OCI-M1 (cell line): ENCODE results near the gene MAD2L1BP.
"Not testable (repeated sequence)": the region's sequence is repeated elsewhere in the genome, so short reads cannot be mapped to it uniquely, and the experiment has no call there.

Experiments used
- DNase-seq: peaks from one replicate; lab custom pipeline; 2025; lab: John Stamatoyannopoulos, UW

MAD2L1BP gene, protein sequence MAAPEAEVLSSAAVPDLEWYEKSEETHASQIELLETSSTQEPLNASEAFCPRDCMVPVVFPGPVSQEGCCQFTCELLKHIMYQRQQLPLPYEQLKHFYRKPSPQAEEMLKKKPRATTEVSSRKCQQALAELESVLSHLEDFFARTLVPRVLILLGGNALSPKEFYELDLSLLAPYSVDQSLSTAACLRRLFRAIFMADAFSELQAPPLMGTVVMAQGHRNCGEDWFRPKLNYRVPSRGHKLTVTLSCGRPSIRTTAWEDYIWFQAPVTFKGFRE

DNA sequence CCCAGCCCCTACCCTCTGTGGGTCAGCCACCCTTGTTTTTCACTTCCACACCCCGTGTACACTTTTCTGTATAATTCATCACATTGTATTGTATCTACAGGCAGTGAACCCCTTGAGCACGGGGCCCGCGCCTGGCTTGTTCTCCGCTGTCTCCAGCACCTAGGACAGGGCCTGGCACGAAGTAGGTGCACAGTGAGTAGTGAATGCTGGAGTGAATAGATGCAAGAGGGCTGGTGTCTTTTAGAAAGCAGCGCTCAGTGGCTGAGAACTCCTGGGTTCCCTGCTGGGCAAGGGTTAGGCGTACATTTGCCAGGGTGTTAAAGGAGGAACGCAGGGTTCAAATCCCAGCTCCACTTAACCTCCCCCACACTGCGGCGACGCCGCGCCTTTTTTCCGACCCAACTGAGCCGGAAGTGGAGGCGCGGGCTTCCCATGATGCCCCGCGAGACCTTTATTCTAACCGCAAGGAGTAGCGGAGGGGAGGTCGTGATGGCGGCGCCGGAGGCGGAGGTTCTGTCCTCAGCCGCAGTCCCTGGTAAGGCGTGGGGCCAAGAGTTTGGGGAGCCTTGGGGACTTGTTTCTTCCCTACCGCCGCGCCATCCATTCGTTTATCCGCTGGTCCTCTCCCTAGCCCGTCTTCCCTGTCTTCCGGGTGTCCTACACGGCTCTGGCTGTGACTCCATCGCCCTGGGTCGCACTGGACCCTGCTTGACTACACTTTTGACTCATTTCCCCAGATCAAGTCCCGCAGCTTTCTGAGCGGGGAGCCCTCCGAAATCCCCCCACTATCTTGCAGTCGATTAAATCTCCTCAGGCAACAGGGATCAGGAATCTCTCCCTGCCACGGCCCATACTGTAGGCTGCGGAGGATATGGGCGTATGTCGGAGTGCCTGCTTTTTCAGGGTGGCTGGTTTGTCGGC, at the start of gene MAD2L1BP:
Gene MAD2L1BP, plus strand, starts transcription at position 454 of the 921 bp plus-strand sequence. Its CDS starts 36 bp downstream, at position 490.
- DNase-seq = peak; percentile 96

DNA sequence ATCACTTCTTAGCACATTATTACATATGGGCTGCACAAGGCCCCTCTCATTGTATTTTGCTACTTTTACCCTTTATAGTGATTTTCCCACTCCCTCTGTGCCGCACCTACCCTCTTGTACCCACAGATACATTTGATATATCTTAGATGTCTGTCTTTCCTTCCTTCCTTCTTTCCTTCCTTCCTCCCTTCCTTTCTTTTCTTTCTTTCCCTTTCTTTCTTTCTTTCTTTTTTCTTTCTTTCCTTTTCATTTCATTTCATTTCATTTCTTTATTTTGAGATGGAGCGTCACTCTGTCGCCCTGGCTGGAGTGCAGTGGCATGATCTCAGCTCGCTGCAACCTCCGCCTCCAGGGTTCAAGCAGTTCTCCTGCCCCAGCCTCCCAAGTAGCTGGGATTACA, 47.4 kb upstream of the MAD2L1BP start:
- DNase-seq = no peak

DNA sequence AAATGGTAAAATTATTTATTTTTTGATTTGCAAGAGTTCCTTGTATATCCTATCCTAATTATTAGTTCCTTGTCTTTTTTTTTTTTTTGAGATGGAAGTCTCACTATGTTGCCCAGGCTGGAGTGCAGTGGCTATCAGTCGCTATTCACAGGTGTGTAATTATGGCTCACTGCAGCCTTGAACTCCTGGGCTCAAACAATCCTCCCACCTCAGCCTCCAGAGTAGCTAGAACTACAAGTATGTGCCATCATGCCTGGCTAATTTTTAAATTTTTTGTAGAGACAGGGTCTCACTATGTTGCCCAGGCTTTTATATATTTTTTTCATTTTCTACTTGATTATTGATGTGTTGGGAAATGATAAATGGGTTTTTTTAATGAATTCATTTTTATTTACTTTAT, 46.1 kb upstream of the MAD2L1BP start:
- DNase-seq = not testable (repeated sequence)

DNA sequence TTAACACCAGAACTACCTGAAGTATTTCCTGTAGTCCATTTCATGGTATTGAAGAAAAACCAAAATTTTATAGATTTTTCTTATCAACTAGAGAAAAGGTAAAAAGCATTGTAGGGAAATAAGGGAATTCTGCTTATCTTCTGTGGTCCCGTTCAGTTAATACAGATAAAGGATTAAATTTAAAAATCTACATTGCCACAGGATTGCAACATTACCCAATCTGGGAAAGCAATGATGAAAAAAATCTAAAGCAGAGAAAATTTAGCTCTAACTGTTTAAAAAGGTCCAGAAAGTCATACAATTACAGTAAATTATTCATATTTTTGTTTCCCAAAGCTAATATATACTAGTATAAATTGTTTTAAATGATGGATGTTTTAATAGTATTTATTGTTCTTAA, 41.7 kb upstream of the MAD2L1BP start:
- peak; percentile 24 for DNase-seq

DNA sequence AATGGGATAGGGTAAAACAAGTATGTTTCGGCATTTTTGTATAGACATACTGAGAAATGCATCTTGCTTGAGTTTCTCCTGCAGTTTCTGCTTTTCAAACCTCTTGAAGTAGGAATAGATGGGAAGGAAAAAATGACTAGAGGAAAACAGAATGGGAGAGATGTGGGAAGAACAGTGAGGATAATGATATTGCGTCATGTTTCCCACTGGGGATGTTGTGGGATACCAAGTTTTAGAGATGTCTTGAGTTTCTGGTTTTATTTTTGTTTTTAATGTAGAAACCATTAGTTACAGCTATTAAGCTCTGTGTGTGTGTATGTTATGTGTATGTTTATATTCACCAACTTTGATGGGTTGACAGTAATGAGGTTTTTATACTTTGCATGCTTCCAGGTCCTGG, 35.0 kb upstream of the MAD2L1BP start:
- no peak for DNase-seq

DNA sequence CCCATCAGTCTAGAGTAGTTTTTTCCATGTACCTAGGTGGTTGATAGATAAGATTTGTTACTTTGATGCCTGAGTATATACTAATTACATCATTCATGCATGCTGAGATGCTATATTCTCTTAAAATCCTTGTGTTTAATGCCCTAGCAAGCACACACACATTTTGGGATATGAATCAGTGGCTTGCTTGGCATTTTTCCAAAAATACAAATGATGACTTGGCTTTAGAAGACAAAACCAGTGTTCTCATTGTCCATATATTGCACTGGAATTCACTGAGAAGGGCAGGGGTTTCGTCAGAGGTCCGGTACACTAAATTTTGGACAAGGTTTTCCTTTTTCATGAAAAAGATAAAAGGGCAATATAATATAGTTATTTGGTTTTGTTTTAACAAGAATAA, 31.5 kb upstream of the MAD2L1BP start:
- DNase-seq = peak; percentile 7

DNA sequence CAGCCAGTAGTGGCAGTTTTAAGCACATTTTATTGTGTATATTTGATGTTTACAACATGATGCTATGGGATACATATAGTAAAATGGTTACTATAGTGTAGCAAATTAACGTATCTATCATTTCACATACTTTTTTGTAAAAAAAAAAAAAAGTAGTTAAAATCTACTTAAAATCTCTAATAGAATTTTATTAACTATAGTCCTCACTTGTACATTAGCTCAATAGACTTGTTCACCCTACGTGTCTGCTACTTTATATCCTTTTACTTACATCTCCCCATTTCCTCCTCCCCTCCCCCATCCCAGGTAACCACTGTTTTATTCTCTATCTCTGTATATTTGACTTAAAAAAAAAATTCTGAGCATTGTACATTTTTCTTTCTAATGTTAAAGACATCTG, 29.6 kb upstream of the MAD2L1BP start:
- no peak for DNase-seq

DNA sequence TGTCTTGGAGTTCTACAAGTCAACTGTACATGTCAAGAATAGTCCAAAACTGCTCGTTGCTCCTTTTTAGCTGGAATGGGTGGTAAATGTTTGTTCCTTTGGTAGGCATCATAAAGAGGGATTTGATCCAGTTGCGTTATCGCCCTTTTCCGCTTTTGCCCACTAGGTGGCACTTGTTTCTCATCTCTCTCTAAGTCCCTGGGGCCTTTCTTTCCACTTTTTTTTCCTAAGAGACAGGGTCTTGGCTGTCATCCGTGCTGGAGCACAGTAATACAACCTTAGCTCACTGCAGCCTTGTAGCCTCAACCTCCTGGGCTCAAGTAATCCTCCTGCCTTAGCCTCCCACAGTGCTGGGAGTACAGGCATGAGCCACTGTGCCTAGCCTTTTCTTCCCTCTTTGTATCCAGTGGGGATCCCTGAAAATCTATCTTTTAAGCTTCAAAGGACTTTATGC, 27.3 kb upstream of the MAD2L1BP start:
- DNase-seq = peak; percentile 93

DNA sequence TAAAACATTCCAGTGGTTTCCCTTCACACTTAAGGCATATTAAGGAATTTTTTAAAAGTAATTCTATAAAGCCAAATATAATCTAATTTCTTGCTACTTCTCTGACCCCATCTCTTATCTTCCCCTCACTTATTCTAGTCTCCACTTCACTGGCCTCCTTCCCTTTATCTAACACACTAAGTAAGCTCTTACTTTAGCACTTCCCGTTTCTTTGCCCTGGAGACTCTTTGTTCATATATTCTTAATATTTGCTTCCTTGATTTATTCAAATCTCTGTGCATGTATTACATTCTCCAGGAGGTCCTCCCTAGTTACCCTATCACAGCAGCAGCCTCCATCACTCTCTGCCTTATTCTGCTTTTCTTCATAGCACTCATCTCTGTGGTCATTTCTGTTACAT, 26.8 kb upstream of the MAD2L1BP start:
- peak; percentile 86 for DNase-seq

DNA sequence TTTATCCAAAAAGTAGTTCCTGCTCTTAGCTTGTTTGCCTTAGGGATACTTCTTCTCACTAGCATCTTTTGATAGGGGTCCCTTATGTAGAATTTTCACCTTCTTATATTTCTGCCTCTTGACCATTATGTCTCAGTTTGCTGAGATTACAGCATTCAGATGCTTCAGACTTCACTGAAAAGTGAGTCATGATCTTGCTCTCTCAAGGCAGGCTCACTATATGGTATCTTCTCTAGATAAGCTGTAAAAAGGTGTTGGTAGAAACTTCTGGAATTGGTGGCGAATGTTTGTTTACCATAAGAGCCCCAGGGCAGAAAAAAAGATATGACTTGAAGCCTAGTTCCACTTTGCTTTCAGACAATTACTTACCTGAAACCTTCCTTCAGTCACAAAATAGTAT, 26.2 kb upstream of the MAD2L1BP start:
- DNase-seq = peak; percentile 56

DNA sequence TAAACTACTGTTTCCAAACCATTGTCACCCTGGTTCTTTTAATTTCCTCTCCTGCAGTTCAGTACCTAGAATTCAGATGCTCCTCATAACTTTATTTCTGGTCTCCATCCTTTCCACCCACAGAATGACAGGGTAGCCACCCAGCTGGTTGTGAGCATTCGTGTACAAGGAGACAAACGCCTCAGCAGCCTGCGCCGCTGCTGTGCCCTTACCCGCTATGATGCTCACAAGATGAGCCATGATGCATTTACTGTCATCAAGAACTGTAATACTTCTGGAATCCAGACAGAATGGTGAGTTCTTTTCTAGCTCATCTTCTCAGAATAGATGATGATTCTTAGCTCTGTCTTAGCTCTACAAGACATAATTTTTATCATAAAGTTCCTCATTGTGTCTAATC, 25.2 kb upstream of the MAD2L1BP start:
- no peak for DNase-seq

DNA sequence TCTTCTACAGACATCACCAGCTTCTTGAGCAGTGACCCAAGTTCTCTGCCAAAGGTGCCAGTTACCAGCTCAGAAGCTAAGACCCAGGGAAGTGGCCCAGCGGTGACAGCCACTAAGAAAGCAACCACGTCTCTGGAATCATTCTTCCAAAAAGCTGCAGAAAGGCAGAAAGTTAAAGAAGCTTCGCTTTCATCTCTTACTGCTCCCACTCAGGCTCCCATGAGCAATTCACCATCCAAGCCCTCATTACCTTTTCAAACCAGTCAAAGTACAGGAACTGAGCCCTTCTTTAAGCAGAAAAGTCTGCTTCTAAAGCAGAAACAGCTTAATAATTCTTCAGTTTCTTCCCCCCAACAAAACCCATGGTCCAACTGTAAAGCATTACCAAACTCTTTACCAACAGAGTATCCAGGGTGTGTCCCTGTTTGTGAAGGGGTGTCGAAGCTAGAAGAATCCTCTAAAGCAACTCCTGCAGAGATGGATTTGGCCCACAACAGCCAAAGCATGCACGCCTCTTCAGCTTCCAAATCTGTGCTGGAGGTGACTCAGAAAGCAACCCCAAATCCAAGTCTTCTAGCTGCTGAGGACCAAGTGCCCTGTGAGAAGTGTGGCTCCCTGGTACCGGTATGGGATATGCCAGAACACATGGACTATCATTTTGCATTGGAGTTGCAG, 21.8 kb upstream of the MAD2L1BP start:
- no peak for DNase-seq

DNA sequence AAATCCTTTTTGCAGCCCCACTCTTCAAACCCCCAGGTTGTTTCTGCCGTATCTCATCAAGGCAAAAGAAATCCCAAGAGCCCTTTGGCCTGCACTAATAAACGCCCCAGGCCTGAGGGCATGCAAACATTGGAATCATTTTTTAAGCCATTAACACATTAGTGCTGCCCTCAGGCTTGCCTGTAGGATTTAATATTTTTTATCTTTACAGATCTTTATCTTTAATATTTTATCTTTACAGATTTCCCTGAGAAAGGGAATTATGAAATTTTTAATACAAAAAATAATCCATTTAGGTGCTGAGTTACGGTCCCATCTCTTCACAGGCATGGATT, 21.3 kb upstream of the MAD2L1BP start:
- no peak for DNase-seq

DNA sequence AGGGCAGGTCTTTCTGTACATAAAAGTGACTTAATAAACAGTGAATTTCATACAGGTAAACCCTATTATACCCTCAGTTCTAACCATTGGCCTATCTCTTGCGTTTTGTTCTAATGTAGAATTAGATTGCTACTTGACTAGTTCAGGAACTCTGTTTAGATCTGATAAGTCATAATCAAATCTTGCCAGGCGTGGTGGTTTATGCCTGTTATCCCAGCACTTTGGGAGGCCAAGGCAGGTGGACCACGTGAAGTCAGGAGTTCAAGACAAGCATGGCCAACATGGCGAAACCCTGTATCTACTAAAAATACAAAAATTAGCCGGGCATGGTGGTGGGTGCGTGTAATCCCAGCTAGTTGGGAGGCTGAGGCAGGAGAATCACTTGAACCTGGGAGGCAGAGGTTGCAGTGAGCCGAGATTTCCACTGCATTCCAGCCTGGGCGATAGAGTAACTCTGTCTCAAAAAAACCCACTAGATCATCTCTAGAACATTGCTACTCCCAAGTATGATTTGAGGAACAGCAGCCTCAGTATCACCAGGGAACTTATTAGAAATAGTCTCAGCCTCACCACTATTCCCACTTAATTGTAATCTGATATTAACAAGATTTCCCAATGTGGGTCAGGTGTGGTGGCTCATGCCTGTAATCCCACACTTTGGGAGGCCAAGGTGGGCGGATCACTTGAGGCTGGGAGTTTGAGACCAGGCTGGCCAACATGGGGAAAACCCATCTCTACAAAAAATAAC, 18.7 kb upstream of the MAD2L1BP start:
- peak; percentile 64 for DNase-seq

DNA sequence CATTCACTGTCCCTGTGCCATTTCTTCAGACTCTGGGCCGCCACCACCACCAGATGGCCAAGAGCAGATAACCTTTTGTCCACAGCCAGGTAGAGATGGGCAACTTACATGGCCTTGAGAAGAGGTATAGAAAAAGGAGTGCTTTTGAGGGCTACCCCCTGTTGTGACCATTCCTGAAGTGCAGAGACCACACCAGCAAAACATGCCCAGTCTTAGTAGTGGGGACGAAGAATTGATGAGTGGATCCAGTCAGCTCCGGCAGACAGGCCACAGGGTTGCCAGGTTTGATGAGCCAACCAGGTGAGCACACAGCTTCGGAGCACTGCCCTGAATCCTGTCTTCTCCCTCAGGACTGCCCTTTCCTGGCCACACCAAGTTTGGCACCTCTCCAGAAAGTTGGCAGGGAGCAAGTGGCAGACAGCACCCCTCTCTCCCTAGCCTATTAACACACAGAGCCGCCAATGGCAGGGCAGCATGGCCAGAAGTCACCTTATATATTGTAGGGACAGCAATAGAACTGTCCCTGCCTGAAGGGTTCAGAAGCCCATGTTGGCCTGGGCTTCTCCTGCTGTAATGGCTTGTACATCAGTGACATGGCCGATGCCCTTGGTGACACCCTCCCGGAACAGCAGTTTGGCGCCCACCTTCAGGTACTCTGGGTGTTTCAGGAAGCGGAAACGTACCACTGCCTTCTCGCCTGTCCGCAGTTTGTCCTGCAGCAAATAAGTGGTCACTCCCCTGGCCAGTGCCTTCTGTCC, 14.4 kb upstream of the MAD2L1BP start:
- no peak for DNase-seq

DNA sequence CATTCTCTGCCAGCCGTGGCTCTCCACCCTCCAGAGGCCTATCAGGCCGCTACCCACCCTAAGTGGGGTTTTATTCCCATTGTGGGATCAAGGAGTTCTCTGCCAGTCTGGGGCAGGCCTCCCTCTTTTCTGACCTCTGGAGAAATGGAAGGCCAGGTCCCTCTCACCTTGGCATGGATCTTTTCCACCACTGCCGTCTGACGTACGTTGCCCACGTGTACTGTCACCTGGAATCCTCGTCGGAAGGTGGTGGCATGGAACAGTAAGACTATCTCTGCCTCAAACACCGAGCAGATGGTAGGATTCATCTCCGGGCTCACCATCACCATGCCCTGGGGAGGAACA, 13.8 kb upstream of the MAD2L1BP start:
- no peak for DNase-seq

DNA sequence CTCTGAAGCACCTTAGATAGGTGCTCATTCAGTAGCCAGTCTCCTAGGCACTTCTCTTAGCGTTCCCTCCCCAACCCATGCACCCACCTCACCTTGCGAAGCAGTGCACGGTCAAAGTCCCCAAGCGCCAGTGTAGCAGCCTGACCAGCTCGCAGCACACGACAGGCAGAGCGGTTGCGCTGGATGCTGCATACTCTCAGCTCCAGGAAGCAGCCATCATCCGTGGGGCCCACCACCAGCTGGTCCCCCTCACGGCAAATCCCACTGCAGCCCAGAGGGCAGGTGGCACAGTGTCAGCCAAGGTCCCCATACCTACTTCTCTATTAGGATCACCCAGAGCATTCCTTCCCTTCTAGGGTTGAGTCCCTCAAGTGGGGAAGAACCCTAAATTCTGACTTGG, 13.1 kb upstream of the MAD2L1BP start:
- DNase-seq = no peak

DNA sequence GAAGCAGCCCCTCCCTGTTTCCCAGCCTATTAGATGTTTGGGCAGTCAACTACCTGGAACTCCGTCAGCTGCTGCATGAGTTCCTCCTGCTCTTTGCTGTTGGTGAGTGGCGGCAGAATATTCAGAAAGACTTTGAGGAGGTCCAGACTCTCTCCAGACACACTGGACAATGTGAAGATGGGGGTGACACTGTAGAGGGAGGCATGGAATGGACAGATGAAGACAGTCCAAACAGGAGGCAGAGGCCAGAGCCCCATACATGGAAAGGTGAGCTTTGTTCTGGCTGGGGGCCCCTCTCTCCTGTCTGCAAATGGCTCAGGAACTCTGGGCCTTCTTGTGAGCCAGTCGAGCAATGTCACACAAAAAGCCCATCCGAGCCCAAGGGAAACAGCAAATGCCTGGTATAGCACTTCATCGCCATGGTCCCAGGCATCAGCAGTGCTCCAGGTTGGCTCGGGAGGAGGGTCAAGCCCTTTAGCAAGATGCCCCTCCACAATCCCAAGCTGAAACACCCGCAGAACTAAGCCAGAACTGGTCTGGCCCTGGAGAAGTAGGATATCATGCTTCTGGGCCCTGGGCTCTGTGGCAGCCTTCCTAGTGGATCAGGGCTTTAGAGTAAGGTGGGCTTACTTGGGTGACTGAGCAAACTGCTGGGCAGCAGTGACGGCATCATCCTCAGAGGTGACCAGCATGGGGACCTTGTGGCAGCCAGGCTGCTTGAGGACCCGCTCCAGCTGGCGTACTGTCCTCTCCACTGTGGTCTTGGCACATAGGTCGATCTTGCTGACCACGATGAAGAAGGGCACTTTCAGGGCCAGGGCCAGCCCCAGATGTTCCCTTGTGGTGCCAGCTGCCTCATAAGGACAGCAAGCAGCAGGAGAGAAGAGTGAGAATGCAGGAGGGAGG, 11.5 kb upstream of the MAD2L1BP start:
- DNase-seq = no peak

DNA sequence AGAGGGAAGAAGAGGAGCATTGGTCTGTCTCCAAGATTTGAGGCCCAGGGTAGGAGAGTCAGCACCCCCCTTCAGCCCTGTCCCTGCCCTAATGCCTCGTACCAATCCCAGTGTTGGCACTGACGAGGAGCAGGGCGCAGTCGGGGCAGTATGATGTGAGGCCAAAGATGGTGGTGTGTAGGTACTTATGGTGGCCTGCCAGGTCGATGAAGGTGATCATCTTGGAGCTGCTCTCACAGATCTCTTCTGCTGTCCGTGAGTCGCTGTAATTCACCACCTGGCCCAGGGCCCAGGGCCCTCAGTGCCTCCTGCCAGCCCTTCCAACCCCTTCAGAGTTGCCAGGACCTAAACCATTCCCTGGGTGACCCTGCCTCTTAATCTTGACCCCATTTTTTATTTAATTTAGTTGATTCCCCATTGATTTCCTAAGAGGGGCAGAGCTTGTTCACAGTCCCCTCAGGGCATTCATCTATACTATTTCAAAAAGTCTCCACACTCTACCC, 10.8 kb upstream of the MAD2L1BP start:
- DNase-seq = no peak

DNA sequence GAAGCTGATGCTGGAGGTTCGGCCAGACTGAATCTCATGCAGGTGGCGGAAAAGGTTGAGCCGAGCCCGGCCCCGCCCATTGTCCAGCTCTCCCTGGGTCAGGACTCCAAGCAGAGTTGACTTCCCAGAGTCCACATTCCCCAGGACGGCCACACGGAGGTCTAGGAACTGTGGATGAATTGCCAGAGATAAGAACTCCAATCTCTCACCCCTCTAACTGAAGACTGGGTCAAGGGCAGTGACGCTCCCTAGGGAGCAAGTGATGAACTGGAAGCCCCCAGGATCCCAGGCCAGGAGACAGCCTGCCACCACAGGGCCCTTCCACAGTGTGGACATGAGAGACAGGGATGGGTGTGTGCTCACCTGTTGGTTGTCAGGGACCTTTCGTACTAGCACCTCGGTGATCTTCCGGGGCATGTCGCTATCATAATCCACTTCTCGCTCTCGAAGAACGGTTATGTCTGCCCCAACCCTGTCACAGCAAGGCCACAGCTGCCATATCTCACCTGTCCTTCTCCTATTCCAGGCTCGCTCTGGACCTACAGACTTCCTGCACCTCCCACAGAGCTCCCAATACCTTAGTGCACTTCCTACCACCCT, 10.1 kb upstream of the MAD2L1BP start:
- DNase-seq = no peak
